Neural progenitor cell (in vitro differentiated cells): Measurements from ENCODE around the gene CLIC6. TPM values are rescaled to one million over a fixed set of nuclear protein-coding genes. Genes with fewer than 3 reads are reported as not detected.

ENCODE experiments used
- DNase-seq: peaks from one replicate; pipeline ENCODE4 v3.0.0-alpha.2; 2016; ENCODE audit warnings: low spot score
- H2AFZ ChIP-seq: fragments of 200-600 bp; sonication (generic); replicated peaks from 2 replicates; pipeline ENCODE4 v1.6.1; 2016; ENCODE audit warnings: antibody characterized with exemption
- H3F3A ChIP-seq: fragments of 200-600 bp; sonication (generic); 2 replicates; pipeline ENCODE4 v1.6.1; 2016; ENCODE audit warnings: antibody characterized with exemption, low read depth
- H3K27ac ChIP-seq: fragments of 200-600 bp; sonication (generic); 2 replicates; pipeline ENCODE4 v1.5.1; 2016; ENCODE audit warnings: mild to moderate bottlenecking
- H3K27me3 ChIP-seq: fragments of 200-600 bp; sonication (generic); 2 replicates; pipeline ENCODE4 v1.6.1; 2016; ENCODE audit warnings: mild to moderate bottlenecking, moderate library complexity
- H3K36me3 ChIP-seq: fragments of 200-600 bp; sonication (generic); 2 replicates; pipeline ENCODE4 v1.5.1; 2016
- H3K4me1 ChIP-seq: fragments of 200-600 bp; sonication (generic); 2 replicates; pipeline ENCODE4 v1.6.1; 2016; ENCODE audit warnings: mixed run types
- H3K4me2 ChIP-seq: fragments of 200-600 bp; sonication (generic); 2 replicates; pipeline ENCODE4 v1.6.1; 2016
- H3K4me3 ChIP-seq: fragments of 200-600 bp; sonication (generic); 2 replicates; pipeline ENCODE4 v1.5.1; 2016
- H3K79me2 ChIP-seq: fragments of 200-600 bp; sonication (generic); 2 replicates; pipeline ENCODE4 v1.6.1; 2016; ENCODE audit warnings: low read depth
- H3K9ac ChIP-seq: fragments of 200-600 bp; sonication (generic); 2 replicates; pipeline ENCODE4 v1.6.1; 2016
- H3K9me3 ChIP-seq: fragments of 200-600 bp; sonication (generic); 2 replicates; pipeline ENCODE4 v1.5.1; 2016; ENCODE audit warnings: low read depth
- H4K20me1 ChIP-seq: fragments of 200-600 bp; sonication (generic); 2 replicates; pipeline ENCODE4 v1.6.1; 2016; ENCODE audit warnings: low read depth
- H3K27ac Mint-ChIP-seq: 3 replicates; pipeline ENCODE4 v1.8.0; 2021; ENCODE audit warnings: mixed read lengths
- H3K27me3 Mint-ChIP-seq: 2 replicates; pipeline ENCODE4 v1.8.0; 2022; ENCODE audit warnings: low read depth, mild to moderate bottlenecking, inconsistent platforms, moderate library complexity, mixed read lengths; ENCODE audit not compliant: insufficient read depth
- H3K36me3 Mint-ChIP-seq: 3 replicates; pipeline ENCODE4 v1.8.0; 2021; ENCODE audit warnings: mixed read lengths
- H3K4me1 Mint-ChIP-seq: 3 replicates; pipeline ENCODE4 v1.8.0; 2021; ENCODE audit warnings: mixed read lengths
- H3K4me3 Mint-ChIP-seq: 3 replicates; pipeline ENCODE4 v1.8.0; 2021; ENCODE audit warnings: mild to moderate bottlenecking, moderate library complexity, mixed read lengths
- H3K9me3 Mint-ChIP-seq: 3 replicates; pipeline ENCODE4 v1.8.0; 2020; ENCODE audit warnings: mixed read lengths
- EZH2 ChIP-seq: fragments of 200-600 bp; sonication (generic); IDR thresholded peaks from 2 replicates; pipeline ENCODE4 v1.6.1; 2017; ENCODE audit warnings: antibody characterized with exemption, mild to moderate bottlenecking, moderate library complexity
- EZH2phosphoT487 ChIP-seq: fragments of 200-600 bp; sonication (generic); IDR thresholded peaks from 2 replicates; pipeline ENCODE4 v1.6.1; 2017; ENCODE audit warnings: antibody characterized with exemption
- total RNA-seq: library from RNA; depleted of rRNA; stranded (reverse); fragments of >200 nt; gene quantifications from 2 replicates; pipeline ENCODE4 v1.2.3, GENCODE V29; 2015; ENCODE audit warnings: low replicate concordance
- TF ChIP-seq, protein P1 (sequence below): fragments of 200-600 bp; sonication (generic); IDR thresholded peaks from 2 replicates; pipeline ENCODE4 v1.5.1; 2017; ENCODE audit warnings: antibody characterized with exemption, mild to moderate bottlenecking

CLIC6 gene
- total RNA-seq, 1 donor from 2014 or later = 0.15 TPM

- H3K27me3 Mint-ChIP-seq = no peaks in the 10 kb centered on the region
- Histone ChIP-seq H3K79me2 (no peaks in the 10 kb centered on the region), H3F3A (no peaks in the 10 kb centered on the region), H3K27ac (no peak overlapping the region), H3K9ac (no peak overlapping the region), H3K27me3 (no peaks in the 10 kb centered on the region), H3K4me3 (no peak overlapping the region), H3K9me3 (no peaks in the 10 kb centered on the region), H3K4me2 (no peak overlapping the region), H3K36me3 (no peaks in the 10 kb centered on the region), H3K4me1 (no peaks in the 10 kb centered on the region), H4K20me1 (no peaks in the 10 kb centered on the region), H2AFZ (no peak overlapping the region)
- H3K4me3 Mint-ChIP-seq = no peak overlapping the region
- TF ChIP-seq EZH2phosphoT487 (no peak), EZH2 (no peak)
- TF ChIP-seq, protein P1, sequence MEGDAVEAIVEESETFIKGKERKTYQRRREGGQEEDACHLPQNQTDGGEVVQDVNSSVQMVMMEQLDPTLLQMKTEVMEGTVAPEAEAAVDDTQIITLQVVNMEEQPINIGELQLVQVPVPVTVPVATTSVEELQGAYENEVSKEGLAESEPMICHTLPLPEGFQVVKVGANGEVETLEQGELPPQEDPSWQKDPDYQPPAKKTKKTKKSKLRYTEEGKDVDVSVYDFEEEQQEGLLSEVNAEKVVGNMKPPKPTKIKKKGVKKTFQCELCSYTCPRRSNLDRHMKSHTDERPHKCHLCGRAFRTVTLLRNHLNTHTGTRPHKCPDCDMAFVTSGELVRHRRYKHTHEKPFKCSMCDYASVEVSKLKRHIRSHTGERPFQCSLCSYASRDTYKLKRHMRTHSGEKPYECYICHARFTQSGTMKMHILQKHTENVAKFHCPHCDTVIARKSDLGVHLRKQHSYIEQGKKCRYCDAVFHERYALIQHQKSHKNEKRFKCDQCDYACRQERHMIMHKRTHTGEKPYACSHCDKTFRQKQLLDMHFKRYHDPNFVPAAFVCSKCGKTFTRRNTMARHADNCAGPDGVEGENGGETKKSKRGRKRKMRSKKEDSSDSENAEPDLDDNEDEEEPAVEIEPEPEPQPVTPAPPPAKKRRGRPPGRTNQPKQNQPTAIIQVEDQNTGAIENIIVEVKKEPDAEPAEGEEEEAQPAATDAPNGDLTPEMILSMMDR = no peak
- peaks cover under 1% of the 10 kb centered on the region for H3K36me3 Mint-ChIP-seq
- peaks cover under 1% of the 10 kb centered on the region for H3K9me3 Mint-ChIP-seq
- H3K27ac Mint-ChIP-seq = no peak overlapping the region
- no peak for DNase-seq
- H3K4me1 Mint-ChIP-seq = no peaks in the 10 kb centered on the region
Measured at GRCh38 chr21:34706337-34706736, 37.5 kb downstream of the CLIC6 start.

DNA sequence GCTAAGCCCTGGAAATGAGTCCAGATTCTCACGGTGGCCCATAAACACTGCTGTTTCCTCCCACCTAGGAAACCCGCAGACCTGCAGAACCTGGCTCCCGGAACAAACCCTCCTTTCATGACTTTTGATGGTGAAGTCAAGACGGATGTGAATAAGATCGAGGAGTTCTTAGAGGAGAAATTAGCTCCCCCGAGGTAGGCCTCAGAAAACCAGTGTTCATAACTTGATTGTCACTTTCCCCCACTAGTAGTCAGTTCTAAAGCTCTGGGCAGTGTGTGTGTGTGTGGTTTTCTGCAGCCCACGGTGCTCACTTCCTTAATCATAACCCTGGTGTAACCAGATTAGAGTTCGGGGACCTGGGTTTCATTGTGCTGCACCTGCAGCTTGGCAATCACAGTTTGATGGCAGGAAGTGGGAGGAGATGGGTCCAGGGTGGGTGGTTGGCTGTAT, 39.1 kb downstream of the CLIC6 start:
- Histone ChIP-seq H2AFZ (no peak overlapping the region), H3K27me3 (no peaks in the 10 kb centered on the region), H3F3A (no peaks in the 10 kb centered on the region), H4K20me1 (no peaks in the 10 kb centered on the region), H3K27ac (no peak overlapping the region), H3K4me3 (no peak overlapping the region), H3K36me3 (no peaks in the 10 kb centered on the region), H3K4me2 (no peak overlapping the region), H3K9me3 (no peaks in the 10 kb centered on the region), H3K4me1 (no peaks in the 10 kb centered on the region), H3K9ac (no peak overlapping the region), H3K79me2 (no peaks in the 10 kb centered on the region)
- H3K27ac Mint-ChIP-seq = no peak overlapping the region
- DNase-seq = no peak
- TF ChIP-seq EZH2 (no peak), EZH2phosphoT487 (no peak)
- TF ChIP-seq, protein P1 = no peak
- H3K4me1 Mint-ChIP-seq = no peaks in the 10 kb centered on the region
- H3K9me3 Mint-ChIP-seq = no peaks in the 10 kb centered on the region
- no peak overlapping the region for H3K4me3 Mint-ChIP-seq
- H3K27me3 Mint-ChIP-seq = no peaks in the 10 kb centered on the region
- H3K36me3 Mint-ChIP-seq = no peaks in the 10 kb centered on the region

GRCh38 chr21:34713621-34714020, 44.8 kb downstream of the CLIC6 start:
- no peaks in the 10 kb centered on the region for H4K20me1 ChIP-seq
- no peaks in the 10 kb centered on the region for H3K9me3 ChIP-seq
- no peaks in the 10 kb centered on the region for H3K27me3 ChIP-seq
- Mint-ChIP-seq H3K36me3 (no peaks in the 10 kb centered on the region), H3K27ac (no peak overlapping the region), H3K9me3 (no peaks in the 10 kb centered on the region), H3K27me3 (no peaks in the 10 kb centered on the region), H3K4me1 (no peaks in the 10 kb centered on the region), H3K4me3 (no peak overlapping the region)
- H3K36me3 ChIP-seq = no peaks in the 10 kb centered on the region
- TF ChIP-seq, protein P1 = no peak
- no peak for TF ChIP-seq EZH2
- no peak for TF ChIP-seq EZH2phosphoT487
- no peaks in the 10 kb centered on the region for H3K79me2 ChIP-seq
- no peak overlapping the region for H3K4me2 ChIP-seq
- H3K27ac ChIP-seq = no peak overlapping the region
- H2AFZ ChIP-seq = no peak overlapping the region
- H3K9ac ChIP-seq = no peak overlapping the region
- H3F3A ChIP-seq = no peaks in the 10 kb centered on the region
- no peak for DNase-seq
- H3K4me1 ChIP-seq = no peaks in the 10 kb centered on the region
- H3K4me3 ChIP-seq = no peak overlapping the region
